ENCODE measurements around the gene KLF18. TPM values are rescaled to one million over a fixed set of nuclear protein-coding genes. Genes with fewer than 3 reads are reported as not detected.

The KLF18 gene
- total RNA-seq, 1 experiment from 2014 or later, result not detected

GRCh38 chr1:44161546-44161945 lies 20.1 kb upstream of the KLF18 start:
- Mint-ChIP-seq H3K36me3 (ENCODE audit: insufficient read depth, unreplicated experiment) (no peaks in the 10 kb centered on the region), H3K27me3 (ENCODE audit: insufficient read depth, unreplicated experiment) (no peaks in the 10 kb centered on the region), H3K4me3 (ENCODE audit: unreplicated experiment) (no peak overlapping the region), H3K9me3 (ENCODE audit: unreplicated experiment) (no peaks in the 10 kb centered on the region), H3K27ac (ENCODE audit: low read depth, unreplicated experiment) (no peak overlapping the region), H3K4me1 (ENCODE audit: insufficient read depth, unreplicated experiment) (no peaks in the 10 kb centered on the region)
- ChIA-PET CTCF (no interaction called here), POLR2A (no interaction called here)
- no peak for DNase-seq (ENCODE audit: unreplicated experiment)
- BruUV-seq (replicated peaks), result no TSS peak
- TF ChIP-seq CTCF (IDR thresholded peaks at IDR 0.05; ENCODE audit: unreplicated experiment), result no peak
- intact Hi-C loops (cut with micrococcal nuclease), result no loop called here

- TF ChIP-seq CTCF (IDR thresholded peaks at IDR 0.05; ENCODE audit: unreplicated experiment), result no peak
- Mint-ChIP-seq H3K27me3 (ENCODE audit: insufficient read depth, unreplicated experiment) (no peaks in the 10 kb centered on the region), H3K9me3 (ENCODE audit: unreplicated experiment) (no peaks in the 10 kb centered on the region), H3K4me3 (ENCODE audit: unreplicated experiment) (no peak overlapping the region), H3K36me3 (ENCODE audit: insufficient read depth, unreplicated experiment) (no peaks in the 10 kb centered on the region), H3K4me1 (ENCODE audit: insufficient read depth, unreplicated experiment) (peaks cover 15% of the 10 kb centered on the region), H3K27ac (ENCODE audit: low read depth, unreplicated experiment) (no peak overlapping the region)
- no TSS peak for BruUV-seq (replicated peaks)
- ChIA-PET CTCF (no interaction called here), POLR2A (no interaction called here)
- no peak for DNase-seq (ENCODE audit: unreplicated experiment)
- intact Hi-C loops (cut with micrococcal nuclease), result no loop called here
Measured at GRCh38 chr1:44158871-44159270, 17.4 kb upstream of the KLF18 start.

- Mint-ChIP-seq H3K27ac (ENCODE audit: low read depth, unreplicated experiment) (no peak overlapping the region), H3K9me3 (ENCODE audit: unreplicated experiment) (no peaks in the 10 kb centered on the region), H3K4me1 (ENCODE audit: insufficient read depth, unreplicated experiment) (peaks cover 16% of the 10 kb centered on the region), H3K36me3 (ENCODE audit: insufficient read depth, unreplicated experiment) (no peaks in the 10 kb centered on the region), H3K27me3 (ENCODE audit: insufficient read depth, unreplicated experiment) (no peaks in the 10 kb centered on the region), H3K4me3 (ENCODE audit: unreplicated experiment) (no peak overlapping the region)
- ChIA-PET POLR2A (no interaction called here), CTCF (no interaction called here)
- no TSS peak for BruUV-seq (replicated peaks)
- no peak for DNase-seq (ENCODE audit: unreplicated experiment)
- intact Hi-C loops (cut with micrococcal nuclease), result no loop called here
- no peak for TF ChIP-seq CTCF (IDR thresholded peaks at IDR 0.05; ENCODE audit: unreplicated experiment)
Measured at GRCh38 chr1:44157903-44158302, 16.5 kb upstream of the KLF18 start.

- peaks cover 22% of the 10 kb centered on the region for H3K4me1 Mint-ChIP-seq (ENCODE audit: insufficient read depth, unreplicated experiment)
- H3K27ac Mint-ChIP-seq (ENCODE audit: low read depth, unreplicated experiment), result peak overlapping the region; percentile 63
- no peaks in the 10 kb centered on the region for H3K27me3 Mint-ChIP-seq (ENCODE audit: insufficient read depth, unreplicated experiment)
- H3K9me3 Mint-ChIP-seq (ENCODE audit: unreplicated experiment), result no peaks in the 10 kb centered on the region
- no TSS peak for BruUV-seq (replicated peaks)
- peak; percentile 6 for DNase-seq (ENCODE audit: unreplicated experiment)
- intact Hi-C loops (cut with micrococcal nuclease), result no loop called here
- ChIA-PET CTCF (interaction anchor here (0.6 kb wide), 1 partner anchor 83 kb away, joined by 3 read pairs; no protein-coding TSS in a partner anchor), POLR2A (interaction anchor here (0.6 to 1.9 kb wide), 2 partner anchors 105 to 143 kb away, joined by 3 to 6 read pairs; no protein-coding TSS in a partner anchor)
- no peak overlapping the region for H3K4me3 Mint-ChIP-seq (ENCODE audit: unreplicated experiment)
- no peaks in the 10 kb centered on the region for H3K36me3 Mint-ChIP-seq (ENCODE audit: insufficient read depth, unreplicated experiment)
- no peak for TF ChIP-seq CTCF (IDR thresholded peaks at IDR 0.05; ENCODE audit: unreplicated experiment)
Measured at GRCh38 chr1:44154049-44154448, 12.6 kb upstream of the KLF18 start.
